ENCODE data around the gene FAAP20.

The FAAP20 gene

DNA sequence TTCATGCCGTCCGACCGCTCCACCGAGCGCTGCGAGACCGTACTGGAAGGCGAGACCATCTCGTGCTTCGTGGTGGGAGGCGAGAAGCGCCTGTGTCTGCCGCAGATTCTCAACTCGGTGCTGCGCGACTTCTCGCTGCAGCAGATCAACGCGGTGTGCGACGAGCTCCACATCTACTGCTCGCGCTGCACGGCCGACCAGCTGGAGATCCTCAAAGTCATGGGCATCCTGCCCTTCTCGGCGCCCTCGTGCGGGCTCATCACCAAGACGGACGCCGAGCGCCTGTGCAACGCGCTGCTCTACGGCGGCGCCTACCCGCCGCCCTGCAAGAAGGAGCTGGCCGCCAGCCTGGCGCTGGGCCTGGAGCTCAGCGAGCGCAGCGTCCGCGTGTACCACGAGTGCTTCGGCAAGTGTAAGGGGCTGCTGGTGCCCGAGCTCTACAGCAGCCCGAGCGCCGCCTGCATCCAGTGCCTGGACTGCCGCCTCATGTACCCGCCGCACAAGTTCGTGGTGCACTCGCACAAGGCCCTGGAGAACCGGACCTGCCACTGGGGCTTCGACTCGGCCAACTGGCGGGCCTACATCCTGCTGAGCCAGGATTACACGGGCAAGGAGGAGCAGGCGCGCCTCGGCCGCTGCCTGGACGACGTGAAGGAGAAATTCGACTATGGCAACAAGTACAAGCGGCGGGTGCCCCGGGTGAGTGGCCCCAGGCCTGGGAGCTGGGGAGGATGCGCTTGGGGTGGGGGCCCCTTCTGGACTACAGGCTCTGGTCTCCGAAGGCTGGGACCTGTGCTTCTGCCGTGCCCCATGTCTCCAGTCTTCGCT, 34.7 kb upstream of the FAAP20 start:
- peak overlapping the region; percentile 93 for H3K27ac ChIP-seq
- TF ChIP-seq, protein P1, sequence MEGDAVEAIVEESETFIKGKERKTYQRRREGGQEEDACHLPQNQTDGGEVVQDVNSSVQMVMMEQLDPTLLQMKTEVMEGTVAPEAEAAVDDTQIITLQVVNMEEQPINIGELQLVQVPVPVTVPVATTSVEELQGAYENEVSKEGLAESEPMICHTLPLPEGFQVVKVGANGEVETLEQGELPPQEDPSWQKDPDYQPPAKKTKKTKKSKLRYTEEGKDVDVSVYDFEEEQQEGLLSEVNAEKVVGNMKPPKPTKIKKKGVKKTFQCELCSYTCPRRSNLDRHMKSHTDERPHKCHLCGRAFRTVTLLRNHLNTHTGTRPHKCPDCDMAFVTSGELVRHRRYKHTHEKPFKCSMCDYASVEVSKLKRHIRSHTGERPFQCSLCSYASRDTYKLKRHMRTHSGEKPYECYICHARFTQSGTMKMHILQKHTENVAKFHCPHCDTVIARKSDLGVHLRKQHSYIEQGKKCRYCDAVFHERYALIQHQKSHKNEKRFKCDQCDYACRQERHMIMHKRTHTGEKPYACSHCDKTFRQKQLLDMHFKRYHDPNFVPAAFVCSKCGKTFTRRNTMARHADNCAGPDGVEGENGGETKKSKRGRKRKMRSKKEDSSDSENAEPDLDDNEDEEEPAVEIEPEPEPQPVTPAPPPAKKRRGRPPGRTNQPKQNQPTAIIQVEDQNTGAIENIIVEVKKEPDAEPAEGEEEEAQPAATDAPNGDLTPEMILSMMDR (conservative IDR thresholded peaks at IDR 0.05) = 0 out of 2 replicates have a peak, but pooled peaks have one; percentile 14

DNA sequence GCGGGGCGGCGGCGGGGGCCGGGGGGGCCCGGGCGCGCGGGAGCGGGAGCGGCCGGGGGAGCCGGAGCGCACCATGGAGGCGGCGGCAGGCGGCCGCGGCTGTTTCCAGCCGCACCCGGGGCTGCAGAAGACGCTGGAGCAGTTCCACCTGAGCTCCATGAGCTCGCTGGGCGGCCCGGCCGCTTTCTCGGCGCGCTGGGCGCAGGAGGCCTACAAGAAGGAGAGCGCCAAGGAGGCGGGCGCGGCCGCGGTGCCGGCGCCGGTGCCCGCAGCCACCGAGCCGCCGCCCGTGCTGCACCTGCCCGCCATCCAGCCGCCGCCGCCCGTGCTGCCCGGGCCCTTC, 34.1 kb upstream of the FAAP20 start:
- TF ChIP-seq, protein P1 (conservative IDR thresholded peaks at IDR 0.05) = no peak
- peak overlapping the region; percentile 93 for H3K27ac ChIP-seq

DNA sequence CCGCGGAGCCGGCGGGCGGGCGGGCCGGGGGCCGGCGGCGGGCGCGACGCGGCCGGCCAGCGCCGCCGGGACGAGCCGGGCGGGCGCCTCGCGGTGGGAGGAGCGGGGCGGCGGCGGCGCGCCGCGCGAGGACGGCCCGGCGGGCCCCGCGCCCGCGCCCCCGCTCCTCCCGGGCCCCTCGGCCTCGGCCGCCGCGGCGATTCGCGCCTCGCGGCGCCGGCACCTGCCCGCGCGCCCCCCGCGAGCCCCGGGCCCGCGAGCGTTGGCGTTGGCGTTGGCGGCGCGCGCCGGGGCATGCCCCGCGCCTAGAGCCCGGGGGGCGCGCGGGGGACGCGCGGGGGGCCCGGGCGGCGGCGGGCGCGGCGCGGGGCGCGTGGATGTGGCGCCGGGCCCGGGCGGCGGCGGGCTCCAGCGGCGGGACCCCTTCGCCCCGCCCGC, 33.6 kb upstream of the FAAP20 start, which contains the start of gene SKI:
Gene SKI, plus strand, starts transcription at position 163 of the 438 bp plus-strand sequence. CDS start 448 bp downstream, outside the sequence.
- peak within 1 kb of the TSS; percentile 99 for H3K27ac ChIP-seq
- TF ChIP-seq, protein P1 (conservative IDR thresholded peaks at IDR 0.05) = no peak

DNA sequence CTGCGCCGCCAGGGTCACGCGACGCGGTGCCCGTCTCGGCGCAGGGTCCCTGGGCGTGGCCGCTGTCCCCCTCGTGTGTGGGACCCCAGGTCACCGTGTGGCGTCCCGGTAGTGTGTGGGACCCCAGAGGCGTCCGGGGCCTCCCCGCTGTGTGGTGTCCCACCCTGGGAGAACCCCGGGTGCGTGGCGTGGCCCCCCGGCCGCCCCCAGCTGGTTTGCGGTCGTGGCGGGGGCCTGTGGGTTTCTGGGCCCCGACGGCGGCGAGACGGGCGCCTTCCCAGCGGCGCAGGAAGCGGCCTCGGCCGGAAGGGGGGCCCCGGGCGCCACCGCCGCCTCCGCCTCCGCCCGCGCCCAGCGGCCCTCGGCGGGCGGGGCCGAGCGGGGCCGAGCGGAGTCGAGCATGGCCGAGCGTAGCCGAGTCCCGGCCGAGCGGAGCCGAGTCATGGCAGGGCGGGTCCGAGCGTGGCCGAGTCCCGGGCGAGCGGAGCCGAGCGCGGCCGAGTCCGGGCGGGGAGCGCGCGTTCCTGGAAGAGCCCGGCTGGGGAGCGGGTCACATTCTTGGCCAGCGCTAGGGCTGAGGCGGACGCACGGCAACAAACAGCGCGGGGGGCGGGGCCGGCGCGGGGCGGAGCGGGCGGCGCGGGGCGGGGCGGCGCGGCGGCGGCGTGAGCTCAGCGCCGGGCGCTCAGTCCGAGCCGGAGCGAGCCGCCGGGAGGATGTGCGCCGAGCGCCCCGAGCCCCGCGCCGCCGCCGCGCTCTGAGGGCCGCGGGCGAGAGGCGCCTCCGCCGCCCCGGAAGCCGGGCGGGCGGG, 33.0 kb upstream of the FAAP20 start:
- TF ChIP-seq, protein P1 (conservative IDR thresholded peaks at IDR 0.05) = peak; percentile 11; the same call in 1 of the 2 replicates
- peak overlapping the region; percentile 99 for H3K27ac ChIP-seq

DNA sequence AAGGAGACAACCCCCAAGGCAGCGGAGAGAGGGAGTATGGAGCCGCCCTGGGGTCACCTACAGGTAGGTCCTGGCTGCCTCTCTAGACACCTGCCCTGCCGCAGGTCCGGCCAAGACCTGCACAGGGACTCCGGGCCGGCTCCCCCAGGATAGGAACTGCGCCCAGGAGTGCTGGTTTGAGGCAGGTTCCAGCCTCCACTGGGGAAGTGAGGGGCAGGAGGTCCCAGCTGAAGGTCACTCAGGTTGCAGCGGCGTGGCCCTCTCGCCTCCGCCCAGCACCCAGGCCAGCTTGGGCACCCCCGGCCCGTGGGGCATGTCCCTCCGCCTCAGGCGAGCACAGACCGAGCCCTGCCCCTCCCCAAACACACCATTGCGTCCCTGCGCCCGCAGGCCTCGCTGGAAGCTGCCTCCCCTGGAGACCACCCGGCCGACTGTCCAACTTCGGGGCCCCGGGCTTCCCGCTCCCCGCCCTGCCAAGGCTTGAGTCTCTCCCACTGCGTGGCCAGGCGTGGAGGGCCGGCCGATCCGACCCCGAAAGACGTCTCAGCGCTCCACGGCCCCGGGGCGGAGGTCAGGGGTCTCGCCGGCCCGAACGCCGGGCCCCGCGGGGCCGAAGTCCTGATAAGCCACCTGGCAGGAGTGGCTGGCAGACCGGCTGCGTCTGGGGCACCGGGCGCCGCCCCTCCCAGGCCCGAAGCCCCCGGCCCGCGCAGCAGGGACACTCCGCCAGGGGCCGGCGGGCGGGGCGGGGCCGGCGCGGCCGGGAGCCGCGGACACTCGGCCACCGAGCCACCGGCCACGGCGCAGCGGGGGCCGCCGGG, 32.2 kb upstream of the FAAP20 start:
- peak overlapping the region; percentile 99 for H3K27ac ChIP-seq
- TF ChIP-seq, protein P1 (conservative IDR thresholded peaks at IDR 0.05) = no peak

DNA sequence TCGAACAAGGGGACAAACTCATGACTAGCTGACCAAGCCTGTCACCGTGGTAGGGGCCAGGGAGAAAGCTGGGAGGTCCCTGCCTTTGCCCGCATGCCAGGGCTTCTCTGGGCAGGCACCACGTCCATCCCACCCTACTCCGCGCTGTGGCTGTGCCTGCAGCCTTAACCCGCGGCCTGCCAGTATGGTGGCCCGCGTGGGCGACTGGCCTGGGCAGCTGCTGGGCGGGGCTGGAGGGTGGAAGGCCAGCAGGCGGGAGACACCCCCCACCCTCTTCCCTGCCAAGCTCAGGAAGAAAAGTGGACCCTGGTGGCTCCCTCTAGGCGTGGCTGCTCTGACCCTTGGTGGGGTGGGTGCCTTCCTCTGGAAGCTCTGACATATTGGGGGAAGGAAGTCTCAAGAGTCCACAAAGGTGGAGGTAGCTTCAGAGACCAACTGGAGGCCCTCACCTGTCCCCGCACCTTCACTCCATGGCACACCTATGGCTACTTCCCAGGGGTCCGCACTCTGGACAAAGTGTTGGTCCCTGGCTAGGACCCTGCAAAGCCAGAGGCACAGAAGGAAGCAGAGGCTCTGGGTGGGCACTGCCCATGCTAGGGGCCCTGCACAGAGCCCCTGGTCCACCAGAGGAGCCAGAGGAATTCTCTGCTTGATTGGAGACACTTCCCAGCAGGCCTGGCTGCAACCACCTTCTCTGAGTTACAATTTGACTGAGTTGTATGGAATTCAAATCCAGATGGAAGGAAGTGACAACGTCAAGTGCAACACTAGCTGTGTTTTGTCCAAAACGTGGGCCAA, 30.3 kb upstream of the FAAP20 start:
- H3K27ac ChIP-seq = no peak overlapping the region
- TF ChIP-seq, protein P1 (conservative IDR thresholded peaks at IDR 0.05) = no peak

Data from VCaP (cell line).